ENCODE data around the gene ARHGAP8.

The ARHGAP8 gene

DNA sequence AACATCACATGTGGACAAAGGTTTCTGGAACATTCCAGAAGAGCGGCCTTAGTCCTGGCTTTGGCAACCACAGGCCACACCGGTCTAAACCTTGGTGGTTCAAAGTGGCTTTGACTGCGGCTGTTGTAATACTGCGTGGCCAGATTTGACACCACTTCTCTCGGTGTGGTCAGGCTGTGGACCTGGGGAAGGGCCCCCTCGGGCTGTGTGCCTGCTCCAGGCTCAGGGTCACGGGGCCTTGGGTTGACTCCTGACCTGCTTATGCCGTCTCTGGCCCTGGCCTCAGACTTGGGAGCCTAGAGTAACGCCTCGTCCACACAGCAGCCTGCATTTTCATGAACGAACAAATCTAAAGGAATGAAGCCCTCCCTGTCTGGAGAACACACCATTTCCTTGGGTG is 139.4 kb downstream of the ARHGAP8 start:
- no peaks in the 10 kb centered on the region for H3K9me3 ChIP-seq (ENCODE audit: insufficient read depth, low read depth, low read length)
- no peak for TF ChIP-seq EZH2phosphoT487 (IDR thresholded peaks at IDR 0.05; ENCODE audit: borderline replicate concordance)
- TF ChIP-seq, protein P1, sequence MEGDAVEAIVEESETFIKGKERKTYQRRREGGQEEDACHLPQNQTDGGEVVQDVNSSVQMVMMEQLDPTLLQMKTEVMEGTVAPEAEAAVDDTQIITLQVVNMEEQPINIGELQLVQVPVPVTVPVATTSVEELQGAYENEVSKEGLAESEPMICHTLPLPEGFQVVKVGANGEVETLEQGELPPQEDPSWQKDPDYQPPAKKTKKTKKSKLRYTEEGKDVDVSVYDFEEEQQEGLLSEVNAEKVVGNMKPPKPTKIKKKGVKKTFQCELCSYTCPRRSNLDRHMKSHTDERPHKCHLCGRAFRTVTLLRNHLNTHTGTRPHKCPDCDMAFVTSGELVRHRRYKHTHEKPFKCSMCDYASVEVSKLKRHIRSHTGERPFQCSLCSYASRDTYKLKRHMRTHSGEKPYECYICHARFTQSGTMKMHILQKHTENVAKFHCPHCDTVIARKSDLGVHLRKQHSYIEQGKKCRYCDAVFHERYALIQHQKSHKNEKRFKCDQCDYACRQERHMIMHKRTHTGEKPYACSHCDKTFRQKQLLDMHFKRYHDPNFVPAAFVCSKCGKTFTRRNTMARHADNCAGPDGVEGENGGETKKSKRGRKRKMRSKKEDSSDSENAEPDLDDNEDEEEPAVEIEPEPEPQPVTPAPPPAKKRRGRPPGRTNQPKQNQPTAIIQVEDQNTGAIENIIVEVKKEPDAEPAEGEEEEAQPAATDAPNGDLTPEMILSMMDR (conservative IDR thresholded peaks at IDR 0.05; ENCODE audit: low read length), result no peak

DNA sequence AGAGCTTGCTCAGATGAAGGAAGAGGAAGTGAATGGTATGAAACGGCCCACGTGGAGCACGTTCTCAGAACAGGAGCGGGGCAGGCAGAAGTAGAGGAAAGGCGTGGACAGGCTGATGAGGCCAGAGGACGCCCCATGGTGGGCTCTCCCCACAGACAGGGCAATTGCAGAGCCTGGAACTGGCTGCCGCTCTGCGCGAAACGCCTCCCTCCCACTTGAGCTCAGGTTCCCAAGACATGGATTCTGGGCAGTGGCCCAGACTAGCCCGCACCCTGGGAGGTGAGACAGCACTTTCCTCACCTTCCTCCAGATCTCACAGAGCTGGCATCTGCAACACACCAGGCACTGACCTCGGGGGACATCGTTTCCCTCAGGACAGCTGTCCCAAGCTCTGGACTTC is 139.9 kb downstream of the ARHGAP8 start:
- Histone ChIP-seq H3K4me3 (ENCODE audit: low read length, poor library complexity, severe bottlenecking) (no peak overlapping the region), H3K36me3 (ENCODE audit: insufficient read depth, low read length) (no peaks in the 10 kb centered on the region), H3K4me1 (ENCODE audit: insufficient read depth, low read length, poor library complexity, severe bottlenecking) (no peaks in the 10 kb centered on the region), H3K79me2 (ENCODE audit: insufficient read depth, low read length) (no peaks in the 10 kb centered on the region), H2AFZ (ENCODE audit: low read length) (no peak overlapping the region), H4K20me1 (ENCODE audit: insufficient read depth, low read length, poor library complexity, severe bottlenecking) (no peaks in the 10 kb centered on the region), H3F3A (ENCODE audit: low read depth) (no peaks in the 10 kb centered on the region), H3K9me3 (ENCODE audit: insufficient read depth, low read depth, low read length) (no peaks in the 10 kb centered on the region), H3K9me2 (replicated peaks; ENCODE audit: low read depth, low read length) (no peaks in the 10 kb centered on the region), H3K4me2 (ENCODE audit: low read depth, low read length, poor library complexity, severe bottlenecking) (no peak overlapping the region), H3K27me3 (ENCODE audit: insufficient read depth, low read length, poor library complexity, severe bottlenecking) (no peaks in the 10 kb centered on the region), H3K9ac (ENCODE audit: low read depth, low read length, poor library complexity, severe bottlenecking) (no peak overlapping the region)
- TF ChIP-seq, protein P1 (conservative IDR thresholded peaks at IDR 0.05; ENCODE audit: low read length), result no peak
- no peak for TF ChIP-seq EZH2phosphoT487 (IDR thresholded peaks at IDR 0.05; ENCODE audit: borderline replicate concordance)

More for the DNA sequence above, 139.4 kb downstream of the ARHGAP8 start:
- no peaks in the 10 kb centered on the region for H4K20me1 ChIP-seq (ENCODE audit: insufficient read depth, low read length, poor library complexity, severe bottlenecking)
- H3K9ac ChIP-seq (ENCODE audit: low read depth, low read length, poor library complexity, severe bottlenecking), result no peak overlapping the region
- H3K79me2 ChIP-seq (ENCODE audit: insufficient read depth, low read length), result no peaks in the 10 kb centered on the region
- no peak overlapping the region for H3K4me3 ChIP-seq (ENCODE audit: low read length, poor library complexity, severe bottlenecking)
- no peak overlapping the region for H2AFZ ChIP-seq (ENCODE audit: low read length)
- no peaks in the 10 kb centered on the region for H3K4me1 ChIP-seq (ENCODE audit: insufficient read depth, low read length, poor library complexity, severe bottlenecking)
- no peaks in the 10 kb centered on the region for H3K27me3 ChIP-seq (ENCODE audit: insufficient read depth, low read length, poor library complexity, severe bottlenecking)
- no peaks in the 10 kb centered on the region for H3K9me2 ChIP-seq (replicated peaks; ENCODE audit: low read depth, low read length)
- no peaks in the 10 kb centered on the region for H3K36me3 ChIP-seq (ENCODE audit: insufficient read depth, low read length)
- H3F3A ChIP-seq (ENCODE audit: low read depth), result no peaks in the 10 kb centered on the region
- H3K4me2 ChIP-seq (ENCODE audit: low read depth, low read length, poor library complexity, severe bottlenecking), result no peak overlapping the region

DNA sequence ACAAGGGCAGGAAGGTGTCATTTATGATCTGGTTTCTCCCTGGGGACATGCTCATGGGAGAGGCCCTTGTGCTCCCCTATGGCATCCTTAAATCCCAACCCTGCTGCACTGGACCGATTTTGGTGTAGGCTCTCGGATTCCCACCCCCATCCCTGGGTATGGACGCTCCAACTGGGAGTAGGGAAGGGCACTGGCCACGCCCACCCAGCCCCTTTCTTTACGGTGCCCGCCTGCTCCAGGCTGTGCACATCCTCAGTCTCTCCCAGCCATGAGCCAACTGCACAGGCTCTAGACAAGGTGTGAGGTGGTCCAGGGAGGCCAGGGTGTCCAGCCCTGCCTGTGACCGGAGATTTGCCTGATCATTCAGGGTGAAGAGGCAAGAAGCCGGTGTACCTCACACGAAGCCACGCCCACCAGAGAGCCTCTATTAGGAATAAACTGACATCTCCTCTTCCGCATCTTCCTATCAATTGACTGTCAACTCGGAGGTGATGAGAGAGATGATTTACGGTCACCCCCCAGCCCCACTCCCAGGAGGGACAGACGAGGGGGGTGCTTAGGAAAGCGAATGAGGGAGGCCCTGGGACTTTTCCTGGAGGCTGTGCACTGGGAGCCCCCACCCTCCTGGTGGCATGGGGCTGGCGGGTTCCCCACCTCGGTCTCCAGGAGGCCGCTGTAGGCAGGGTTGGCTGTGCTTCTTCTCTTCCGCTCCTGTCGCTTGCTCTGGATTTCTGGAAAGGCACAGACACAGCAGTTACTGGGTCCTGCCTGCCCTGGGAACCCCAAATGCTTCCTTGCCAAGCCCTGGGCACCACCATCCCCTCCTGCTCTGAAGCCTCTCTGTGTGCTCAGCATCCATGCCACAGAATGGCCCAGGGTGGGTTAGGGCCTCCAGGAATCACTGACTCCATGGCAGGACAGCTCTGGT is 140.7 kb downstream of the ARHGAP8 start:
- Histone ChIP-seq H3K4me3 (ENCODE audit: low read length, poor library complexity, severe bottlenecking) (no peak overlapping the region), H3K27me3 (ENCODE audit: insufficient read depth, low read length, poor library complexity, severe bottlenecking) (no peaks in the 10 kb centered on the region), H3K4me1 (ENCODE audit: insufficient read depth, low read length, poor library complexity, severe bottlenecking) (no peaks in the 10 kb centered on the region), H2AFZ (ENCODE audit: low read length) (no peak overlapping the region), H4K20me1 (ENCODE audit: insufficient read depth, low read length, poor library complexity, severe bottlenecking) (no peaks in the 10 kb centered on the region), H3K9me2 (replicated peaks; ENCODE audit: low read depth, low read length) (no peaks in the 10 kb centered on the region), H3F3A (ENCODE audit: low read depth) (no peaks in the 10 kb centered on the region), H3K36me3 (ENCODE audit: insufficient read depth, low read length) (no peaks in the 10 kb centered on the region), H3K9me3 (ENCODE audit: insufficient read depth, low read depth, low read length) (no peaks in the 10 kb centered on the region), H3K4me2 (ENCODE audit: low read depth, low read length, poor library complexity, severe bottlenecking) (no peak overlapping the region), H3K9ac (ENCODE audit: low read depth, low read length, poor library complexity, severe bottlenecking) (no peak overlapping the region), H3K79me2 (ENCODE audit: insufficient read depth, low read length) (no peaks in the 10 kb centered on the region)
- TF ChIP-seq, protein P1 (conservative IDR thresholded peaks at IDR 0.05; ENCODE audit: low read length), result no peak
- TF ChIP-seq EZH2phosphoT487 (IDR thresholded peaks at IDR 0.05; ENCODE audit: borderline replicate concordance), result no peak

Measured in Loucy (cell line).